HL-60/S4 treated with retinoic acid at 250 ng/mL for 4 days and 3 days (cell line): ENCODE results near the gene SALL1.

Source experiments
- in situ Hi-C: fragments of 300-500 bp; cut with MboI; formaldehyde crosslinking; loops from 2 replicates; pipeline ENCODE4 v1.7.0; 2022; ENCODE audit warnings: low sequenced_read_pairs

Gene SALL1

GRCh38 chr16:51114382-51114781, 36.7 kb downstream of the SALL1 start:
- in situ Hi-C loops = no loop called here

- in situ Hi-C loops = no loop called here
These were observed 37.6 kb downstream of the SALL1 start for GRCh38 chr16:51113236-51114125.

GRCh38 chr16:51112323-51112722, 38.7 kb downstream of the SALL1 start:
- in situ Hi-C loops = no loop called here

- in situ Hi-C loops = no loop called here
These were observed 39.3 kb downstream of the SALL1 start for GRCh38 chr16:51111759-51112158.

GRCh38 chr16:51110700-51111157, 40.3 kb downstream of the SALL1 start:
- in situ Hi-C loops = no loop called here

- in situ Hi-C loops = no loop called here
These were observed 41.9 kb downstream of the SALL1 start for GRCh38 chr16:51109173-51109572.

- in situ Hi-C loops = no loop called here
These were observed 43.3 kb downstream of the SALL1 start for GRCh38 chr16:51107742-51108141.

- in situ Hi-C loops = no loop called here
These were observed 44.5 kb downstream of the SALL1 start for GRCh38 chr16:51106535-51106934.

GRCh38 chr16:51103590-51103989, 47.5 kb downstream of the SALL1 start:
- in situ Hi-C loops = no loop called here

GRCh38 chr16:51097729-51098128, 53.3 kb downstream of the SALL1 start:
- in situ Hi-C loops = no loop called here

GRCh38 chr16:51095890-51096626, 55.0 kb downstream of the SALL1 start:
- in situ Hi-C loops = no loop called here

GRCh38 chr16:51095084-51095881, 55.8 kb downstream of the SALL1 start:
- in situ Hi-C loops = no loop called here

GRCh38 chr16:51093726-51094280, 57.3 kb downstream of the SALL1 start:
- in situ Hi-C loops = no loop called here
